Measurements from ENCODE around the gene BIN2. TPM values are rescaled to one million over a fixed set of nuclear protein-coding genes. Genes with fewer than 3 reads are reported as not detected.
"Not testable (repeated sequence)": the region's sequence is repeated elsewhere in the genome, so short reads cannot be mapped to it uniquely, and the experiment has no call there.

Gene BIN2
- total RNA-seq, 2 donors from 2014 or later: 6.3 to 8.0 TPM

DNA sequence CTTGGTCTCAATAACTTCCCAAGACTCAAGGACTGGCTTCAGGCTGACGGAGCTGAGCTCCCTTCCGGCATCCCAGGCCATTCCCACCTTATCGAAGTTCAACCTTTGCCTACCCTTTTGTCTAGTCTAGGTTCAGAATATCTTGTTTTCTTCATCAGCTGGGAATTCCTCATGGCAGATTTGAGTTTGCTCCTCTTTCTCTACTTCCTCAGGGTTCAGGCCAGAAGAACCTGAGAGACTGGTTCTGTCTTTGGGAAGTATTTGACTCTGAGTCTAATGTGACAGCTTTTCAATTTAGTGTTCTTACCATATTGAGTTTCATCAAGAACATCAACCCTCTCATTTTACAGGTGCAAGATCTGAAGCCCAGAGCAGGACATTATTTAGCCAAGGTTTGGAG is 2.1 kb downstream of the BIN2 start:
- ATAC-seq (no peak), DNase-seq (no peak)
- intact Hi-C loops (cut with DNase I, micrococcal nuclease): no loop called here

DNA sequence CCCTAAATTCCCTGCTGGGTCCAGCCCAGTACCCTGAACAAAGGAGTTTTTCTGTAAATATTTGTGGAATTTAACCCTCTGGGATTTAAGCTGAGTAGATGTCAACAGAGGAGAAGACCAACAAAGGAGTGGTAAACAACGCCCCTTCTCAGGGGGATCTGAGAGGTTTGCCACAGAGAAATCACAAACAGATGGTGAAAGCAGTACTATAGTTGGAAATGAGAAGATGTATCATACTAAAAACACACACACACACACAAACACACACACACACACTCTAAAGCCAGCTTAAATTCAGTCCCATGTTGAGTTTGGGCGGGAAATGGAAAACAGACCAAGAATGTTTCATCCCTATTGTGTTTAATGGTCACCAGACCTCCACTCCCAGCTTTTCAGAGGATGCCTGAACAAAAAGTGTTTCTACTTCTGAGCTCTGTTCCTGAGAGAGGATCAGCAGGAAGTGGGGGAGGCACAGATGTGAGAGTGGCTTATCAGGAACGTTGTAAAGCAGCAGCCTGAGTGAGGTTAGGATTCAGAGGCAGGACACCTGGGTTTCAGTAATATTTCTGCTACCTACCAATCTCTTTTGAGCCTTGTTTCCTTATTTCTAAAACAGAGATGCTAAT is 3.2 kb downstream of the BIN2 start:
- intact Hi-C loops (cut with DNase I, micrococcal nuclease): no loop called here
- DNase-seq (no peak), ATAC-seq (peak; percentile 65)

DNA sequence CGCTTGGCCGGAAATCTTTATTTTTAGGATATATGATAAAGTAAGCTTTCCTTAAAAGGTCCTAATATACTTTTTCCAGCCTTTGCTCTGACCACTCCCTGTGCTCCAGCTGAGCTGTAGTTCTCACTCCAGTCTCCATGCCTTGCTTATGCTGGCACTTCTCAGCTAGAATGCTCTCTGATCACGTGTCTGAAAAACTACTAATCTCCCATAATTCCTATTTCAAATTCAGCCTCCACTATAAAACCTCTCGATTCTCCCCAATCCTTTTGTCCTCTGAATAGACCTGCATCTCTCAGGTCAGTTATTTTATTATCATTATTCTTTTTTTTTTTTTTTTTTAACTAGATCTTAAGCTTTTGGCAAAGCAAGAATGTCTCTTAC is 3.7 kb downstream of the BIN2 start:
- DNase-seq (no peak), ATAC-seq (no peak)
- intact Hi-C loops (cut with DNase I, micrococcal nuclease): no loop called here

DNA sequence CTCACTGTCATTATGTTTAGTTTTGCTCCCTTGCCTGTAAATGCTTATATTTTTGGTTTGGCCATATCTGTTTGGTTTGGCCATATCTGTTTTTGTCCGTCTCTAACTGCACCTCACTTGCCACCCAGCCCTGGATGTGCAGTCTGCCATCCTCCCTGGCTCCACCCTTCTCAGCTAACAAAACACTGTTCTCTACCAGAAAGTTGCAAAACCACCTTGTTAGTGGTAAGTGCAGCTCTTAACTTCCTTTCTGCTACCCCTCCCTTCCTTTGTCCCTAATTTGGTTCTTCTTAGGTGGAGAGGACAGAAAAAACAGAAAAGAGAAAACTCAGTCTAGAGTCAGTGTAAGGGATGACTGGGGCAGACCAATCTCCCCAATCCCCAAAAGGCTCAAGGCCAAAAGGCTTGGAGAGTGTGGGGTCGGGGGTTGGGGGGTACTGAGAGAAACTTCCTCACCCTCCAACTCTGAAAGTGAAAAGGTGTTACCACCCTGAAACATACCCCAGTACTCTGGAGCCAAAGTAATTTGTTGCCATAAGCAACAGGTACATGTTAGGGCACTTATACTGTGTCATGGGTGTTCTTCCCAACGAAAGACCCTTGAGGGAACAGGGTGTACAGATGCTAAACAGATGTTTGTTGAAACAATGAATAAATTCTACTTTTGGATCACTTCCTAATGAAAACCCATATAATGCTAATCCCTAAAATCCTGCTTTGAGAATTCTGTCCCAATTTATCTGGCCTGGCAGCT is 5.0 kb downstream of the BIN2 start:
- DNase-seq: peak in 1 of 2 donors; percentile 43
- intact Hi-C loops (cut with DNase I, micrococcal nuclease): no loop called here
- peak; percentile 80 for ATAC-seq

DNA sequence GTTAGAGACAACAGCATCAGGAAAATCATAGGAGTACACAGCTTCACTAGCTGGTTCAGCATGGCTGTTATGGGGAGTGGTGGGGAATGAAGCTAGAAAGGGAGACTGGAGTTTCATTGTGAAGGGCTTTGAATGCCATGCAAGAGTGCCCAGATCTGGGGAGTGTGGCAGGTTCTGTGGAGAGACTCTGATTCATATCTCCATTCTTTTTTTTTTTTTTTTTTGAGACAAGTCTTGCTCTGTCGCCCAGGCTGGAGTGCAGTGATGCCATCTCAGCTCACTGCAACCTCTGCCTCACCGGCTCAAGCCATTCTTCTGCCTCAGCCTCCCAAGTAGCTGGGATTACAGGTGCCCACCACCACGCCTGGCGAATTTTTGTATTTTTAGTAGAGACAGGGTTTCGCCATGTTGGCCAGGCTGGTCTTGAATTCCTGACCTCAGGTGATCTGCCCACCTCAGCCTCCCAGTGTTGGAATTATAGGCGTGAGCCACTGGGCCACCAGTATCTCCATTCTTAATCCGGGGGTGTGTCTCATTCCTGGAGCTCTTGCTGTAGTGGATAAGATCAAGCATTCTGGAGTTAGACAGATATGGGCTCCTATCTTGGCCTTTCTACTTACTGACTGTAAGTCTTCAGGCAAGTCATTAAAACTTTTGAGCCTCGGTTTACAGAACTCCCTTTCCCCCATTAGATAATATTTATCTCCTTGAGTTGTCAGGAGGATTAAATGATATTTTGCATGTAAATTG is 5.7 kb downstream of the BIN2 start:
- not testable (repeated sequence) for ATAC-seq

DNA sequence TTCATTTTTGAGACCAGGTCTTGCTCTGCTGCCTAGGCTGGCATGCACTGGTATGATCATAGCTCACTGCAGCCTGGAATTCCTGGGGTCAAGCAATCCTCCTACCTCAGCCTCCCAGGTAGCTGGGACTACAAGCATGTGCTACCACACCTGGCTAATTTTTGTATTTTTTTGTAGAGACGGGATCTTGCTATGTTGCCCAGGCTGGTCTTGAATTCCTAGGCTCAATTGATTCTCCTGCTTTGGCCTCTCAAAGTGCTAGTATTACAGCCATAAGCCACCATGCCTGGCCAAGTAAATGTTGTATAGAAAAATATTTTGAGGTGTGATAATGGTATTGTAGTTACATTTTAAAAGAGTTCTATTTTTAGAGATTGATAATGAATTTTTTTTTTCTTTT is 12.6 kb downstream of the BIN2 start:
- intact Hi-C loops (cut with DNase I, micrococcal nuclease): no loop called here
- DNase-seq: no peak
- no peak for ATAC-seq

More for the DNA sequence above, 5.7 kb downstream of the BIN2 start:
- intact Hi-C loops (cut with DNase I, micrococcal nuclease); DNase-seq: not testable (repeated sequence)

DNA sequence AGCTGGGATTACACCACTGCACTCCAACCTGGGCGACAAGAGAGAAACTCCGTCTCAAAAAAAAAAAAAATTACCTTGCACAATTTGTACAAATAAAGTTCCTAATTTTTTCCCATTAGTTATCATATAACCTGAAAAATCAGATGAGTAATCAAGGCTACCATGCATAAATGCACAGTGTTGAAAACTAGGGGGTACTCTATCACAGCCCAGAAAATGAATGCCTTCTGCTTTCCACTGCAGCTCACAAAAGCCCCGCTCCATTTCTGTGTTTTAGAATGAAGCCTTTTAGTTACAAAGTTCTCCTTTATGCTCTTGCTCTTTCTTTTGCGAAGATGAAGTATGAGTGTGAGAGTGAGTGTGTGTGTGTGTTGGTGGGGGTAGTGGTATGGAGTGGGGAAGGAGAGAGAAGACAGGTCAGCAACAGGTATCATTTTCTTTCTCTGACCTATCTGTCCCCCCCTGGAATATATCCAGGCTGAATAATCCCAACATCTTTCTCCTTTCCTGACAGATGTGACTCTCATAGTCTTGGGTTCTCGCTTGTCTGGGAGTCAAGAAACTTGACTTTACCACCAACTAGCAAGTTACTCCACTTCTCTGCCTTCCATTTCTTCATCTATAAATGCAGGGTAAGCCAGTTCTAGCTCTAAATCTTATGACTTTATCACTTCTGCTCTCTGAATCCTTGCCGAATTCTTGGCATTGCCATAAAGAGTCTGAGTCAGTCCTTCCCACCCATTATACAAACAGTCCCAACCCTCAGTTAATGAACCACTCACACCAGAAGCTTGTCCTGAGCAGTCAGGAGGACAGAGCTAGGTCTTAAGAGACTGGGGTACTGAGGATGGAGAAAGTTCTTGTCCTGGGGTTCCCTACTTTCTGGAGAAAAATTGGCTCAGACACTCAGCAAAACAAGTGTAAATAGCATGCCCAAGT is 16.1 kb downstream of the BIN2 start:
- ATAC-seq (peak; percentile 96), DNase-seq (peak in 1 of 2 donors; percentile 42)
- intact Hi-C loops (cut with DNase I, micrococcal nuclease): no loop called here

DNA sequence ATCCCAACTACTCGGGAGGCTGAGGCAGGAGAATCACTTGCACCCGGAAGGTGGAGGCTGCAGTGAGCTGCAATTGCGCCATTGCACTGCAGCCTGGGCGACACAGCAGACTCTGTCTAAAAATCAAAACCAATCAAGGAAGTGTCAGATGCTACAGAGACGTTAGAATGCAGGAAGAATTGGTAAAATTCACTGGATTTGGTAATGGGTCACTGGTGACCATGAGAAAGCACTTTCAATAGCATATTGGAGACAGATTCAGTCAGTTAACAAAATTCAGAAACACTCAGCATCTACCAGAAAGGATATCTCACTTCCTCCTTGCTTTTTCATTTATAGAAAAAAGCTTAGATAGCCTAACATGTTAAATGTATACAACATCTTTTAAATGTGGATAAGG is 17.5 kb downstream of the BIN2 start:
- intact Hi-C loops (cut with DNase I, micrococcal nuclease): no loop called here
- ATAC-seq: no peak
- DNase-seq: no peak

DNA sequence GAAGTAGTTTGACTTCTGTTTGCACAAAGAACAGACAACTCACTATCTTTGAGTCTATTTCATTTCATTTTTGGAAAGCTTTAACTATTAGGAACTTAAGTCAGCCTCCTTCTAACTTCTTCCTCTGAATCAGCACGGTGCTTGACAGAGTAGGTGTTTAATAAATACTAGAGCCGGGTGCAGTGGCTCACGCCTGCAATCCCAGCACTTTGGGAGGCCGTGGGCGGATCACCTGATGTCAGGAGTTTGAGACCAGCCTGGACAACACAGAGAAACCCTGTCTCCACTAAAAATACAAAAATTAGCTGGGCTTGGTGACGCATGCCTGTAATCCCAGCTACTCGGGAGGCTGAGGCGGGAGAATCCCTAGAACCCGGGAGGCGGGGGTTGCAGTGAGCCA is 23.2 kb downstream of the BIN2 start:
- intact Hi-C loops (cut with DNase I, micrococcal nuclease): not testable (repeated sequence)

DNA sequence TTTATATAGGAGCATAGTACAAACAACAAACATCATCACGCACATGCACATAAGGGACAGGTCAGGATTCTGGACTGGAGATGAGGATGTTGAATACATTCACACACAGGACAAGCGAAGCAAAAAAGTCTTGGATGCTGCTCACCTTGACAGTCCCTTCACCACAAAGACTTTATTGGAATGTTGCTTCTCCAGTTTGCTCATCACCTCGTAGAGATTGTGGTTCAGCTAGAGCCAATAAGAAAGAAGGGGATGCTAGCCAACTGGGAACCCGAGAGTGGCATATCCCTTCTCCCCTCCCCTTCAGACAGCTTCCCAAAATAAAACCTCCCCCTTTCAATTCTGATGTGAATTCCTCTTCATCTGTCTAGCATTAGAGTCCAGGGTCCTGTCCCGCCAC is 28.3 kb downstream of the BIN2 start:
- no peak for DNase-seq
- no peak for ATAC-seq
- intact Hi-C loops (cut with DNase I, micrococcal nuclease): no loop called here

More for the DNA sequence above, 23.2 kb downstream of the BIN2 start:
- not testable (repeated sequence) for DNase-seq, ATAC-seq

DNA sequence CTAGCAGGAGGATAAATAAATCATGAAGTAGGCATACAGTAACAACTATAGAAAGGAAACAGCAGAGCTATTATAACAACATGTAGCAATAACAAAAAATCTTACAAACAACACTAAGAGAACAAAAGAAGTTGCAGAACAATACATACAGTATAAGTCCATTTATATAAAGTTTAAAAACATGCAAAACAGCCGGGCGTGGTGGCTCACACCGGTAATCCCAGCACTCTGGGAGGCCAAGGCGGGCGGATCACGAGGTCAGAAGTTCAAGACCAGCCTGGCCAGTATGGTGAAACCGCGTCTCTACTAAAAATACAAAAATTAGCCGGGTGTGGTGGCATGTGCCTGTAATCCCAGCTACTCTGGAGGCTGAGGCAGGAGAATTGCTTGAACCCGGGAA is 29.9 kb downstream of the BIN2 start:
- DNase-seq; intact Hi-C loops (cut with DNase I, micrococcal nuclease); ATAC-seq: not testable (repeated sequence)

DNA sequence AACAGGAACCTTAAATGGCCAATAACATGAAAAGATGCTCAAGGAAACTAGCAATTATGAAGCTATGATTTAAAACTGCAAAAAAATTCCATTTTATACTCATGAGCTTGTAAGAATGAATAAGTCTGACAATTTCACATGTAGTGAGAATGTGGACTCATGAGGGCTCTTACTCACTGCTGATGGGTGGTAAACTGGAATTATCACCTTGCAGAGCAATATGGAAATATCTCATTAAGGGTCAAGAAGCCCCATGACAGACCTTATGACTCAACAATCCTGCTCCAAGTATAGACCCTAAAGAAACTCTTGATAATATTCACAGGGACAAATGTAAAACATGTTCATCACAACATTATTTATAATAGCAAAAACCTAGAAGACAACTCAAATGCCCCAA is 30.3 kb downstream of the BIN2 start:
- intact Hi-C loops (cut with DNase I, micrococcal nuclease): no loop called here
- ATAC-seq: no peak

DNA sequence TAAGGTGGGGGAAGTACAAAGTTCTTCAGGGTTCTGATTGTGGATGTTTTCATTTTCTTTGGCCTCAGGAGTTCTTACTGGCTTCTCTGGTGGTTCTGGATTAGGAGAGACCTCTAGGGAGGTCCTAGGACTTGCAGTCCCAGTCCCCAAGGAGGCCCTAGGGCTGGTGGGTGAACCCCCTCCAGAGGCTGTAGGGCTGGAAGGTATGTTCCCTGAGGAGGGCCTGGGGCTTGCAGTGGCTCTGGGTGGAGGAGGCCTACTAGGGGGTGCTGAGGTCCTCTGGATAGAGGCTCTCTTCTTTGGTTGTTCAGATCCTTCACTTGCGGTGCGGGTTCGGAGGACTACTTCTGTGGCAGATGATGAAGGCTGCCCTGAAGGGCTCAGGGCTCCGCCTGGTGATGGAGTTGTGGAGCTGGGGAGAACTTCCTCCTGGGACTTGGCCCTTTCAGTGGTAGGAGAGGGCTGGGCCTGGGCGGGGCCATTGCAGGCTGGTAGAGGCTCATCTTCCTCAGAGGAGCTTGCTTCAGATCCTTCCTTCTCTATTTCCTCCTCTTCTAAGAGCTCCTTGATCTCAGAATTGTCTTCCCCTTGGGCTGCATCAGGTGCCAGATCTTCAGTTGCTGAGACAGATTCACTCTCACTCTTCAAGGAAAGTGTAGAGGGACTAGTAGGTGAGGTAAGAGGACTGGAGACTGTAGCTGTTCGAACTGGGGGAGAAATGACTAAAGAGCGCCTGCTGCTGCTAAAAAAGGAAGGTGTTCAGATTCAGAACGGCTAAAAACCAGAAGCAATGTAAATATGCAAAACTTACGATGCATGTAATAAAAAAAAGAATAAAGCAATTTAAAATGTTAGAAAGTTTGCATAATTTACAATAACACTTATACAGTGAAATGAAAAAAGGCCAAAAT is 32.1 kb downstream of the BIN2 start:
- peak; percentile 100 for ATAC-seq
- intact Hi-C loops (cut with DNase I, micrococcal nuclease): not testable (repeated sequence)
- DNase-seq: peak; percentile 90 to 91

More for the DNA sequence above, 30.3 kb downstream of the BIN2 start:
- no peak for DNase-seq

DNA sequence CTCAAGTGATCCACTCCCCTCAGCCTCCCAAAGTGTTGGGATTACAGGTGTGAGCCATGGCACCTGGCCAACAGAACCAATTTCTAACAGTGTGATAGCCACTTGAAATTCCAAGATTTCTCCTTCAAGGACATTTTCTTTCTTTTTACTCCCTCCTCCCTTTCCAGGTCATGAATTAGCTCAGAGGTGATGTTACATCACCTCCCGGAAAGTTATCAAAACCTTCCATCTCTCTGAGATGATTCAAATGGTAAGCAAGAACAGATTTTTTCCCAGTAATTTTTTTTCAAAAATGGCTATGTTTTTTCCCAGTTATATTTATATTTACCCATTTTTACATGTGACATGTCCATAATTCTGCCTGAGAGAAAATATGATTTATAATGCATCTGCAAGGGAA is 38.1 kb downstream of the BIN2 start:
- intact Hi-C loops (cut with DNase I, micrococcal nuclease): no loop called here
- ATAC-seq: no peak

DNA sequence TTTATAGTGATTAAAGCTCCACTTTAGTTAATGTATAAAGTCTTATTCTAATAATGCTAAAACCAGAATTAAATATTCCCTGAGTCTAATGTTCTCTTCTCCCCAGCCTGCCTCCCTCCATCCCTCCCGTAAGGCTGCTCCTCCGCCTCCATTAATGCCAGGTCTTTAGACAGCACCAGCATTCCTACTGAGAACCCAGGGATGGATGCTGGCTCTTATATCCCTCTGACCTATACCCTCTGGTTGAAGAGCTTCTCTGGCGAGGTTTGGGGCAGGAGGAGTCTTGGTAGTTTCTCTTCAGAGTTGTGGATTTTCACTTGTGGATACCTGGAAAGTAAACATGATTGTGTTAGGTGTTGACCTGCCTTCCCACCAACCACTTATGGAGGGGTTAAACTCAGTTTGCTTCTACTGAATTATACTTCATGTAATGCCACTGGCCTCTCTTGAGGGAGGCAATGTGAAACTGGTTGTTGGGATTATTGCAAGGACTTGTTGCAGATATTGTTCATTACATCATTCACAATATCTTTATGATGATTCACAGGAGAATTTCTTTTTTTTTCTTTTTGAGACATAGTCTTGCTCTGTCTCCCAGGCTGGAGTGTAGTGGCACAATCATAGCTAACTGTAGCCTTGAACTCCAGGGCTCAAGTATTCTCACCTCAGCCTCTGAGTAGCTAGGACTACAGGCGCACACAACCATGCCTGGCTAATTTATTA is 42.6 kb downstream of the BIN2 start:
- intact Hi-C loops (cut with DNase I, micrococcal nuclease): no loop called here
- ATAC-seq (no peak), DNase-seq (no peak)

More for the DNA sequence above, 38.1 kb downstream of the BIN2 start:
- no peak for DNase-seq

DNA sequence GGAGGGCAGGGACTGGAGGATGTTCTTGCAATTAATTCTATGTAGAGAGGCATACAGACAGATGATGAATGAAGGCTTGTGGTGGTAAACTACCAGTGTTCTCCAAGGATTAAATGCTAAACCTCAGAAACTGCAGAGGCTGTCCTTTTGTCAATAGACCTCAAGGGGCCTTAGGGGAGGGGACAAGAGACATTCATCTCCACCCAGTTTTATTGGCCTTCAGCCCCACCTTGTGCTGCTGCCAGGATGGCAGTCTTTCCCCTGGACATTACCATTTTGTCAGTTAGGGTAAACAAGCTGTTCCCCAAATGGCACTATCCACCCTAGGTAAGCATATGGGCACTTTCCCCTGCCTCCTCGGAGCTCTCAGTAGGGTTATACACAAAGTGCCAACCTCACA is 48.9 kb downstream of the BIN2 start:
- ATAC-seq (peak; percentile 66), DNase-seq (peak; percentile 60 to 70)
- intact Hi-C loops (cut with DNase I, micrococcal nuclease): no loop called here

DNA sequence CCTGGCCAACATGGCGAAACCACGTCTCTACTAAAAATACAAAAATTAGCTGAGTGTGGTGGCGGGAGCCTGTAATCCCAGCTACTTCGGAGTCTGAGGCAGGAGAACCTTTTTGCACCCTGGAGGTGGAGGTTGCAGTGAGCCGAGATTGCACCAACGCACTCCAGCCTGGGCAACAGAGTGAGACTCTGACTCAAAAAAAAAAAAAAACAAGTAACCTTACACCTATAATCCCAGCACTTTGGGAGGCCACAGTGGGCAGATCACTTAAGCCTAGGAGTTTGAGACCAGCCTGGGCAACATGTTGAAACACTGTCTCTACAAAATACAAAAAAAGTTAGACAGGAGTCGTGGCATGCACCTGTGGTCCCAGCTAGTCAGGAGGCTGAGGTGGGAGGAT is 51.2 kb downstream of the BIN2 start:
- DNase-seq; intact Hi-C loops (cut with DNase I, micrococcal nuclease); ATAC-seq: not testable (repeated sequence)
